PFSK-1 (cell line): ENCODE measurements around the gene CS.

Source experiments
- FOXP2 ChIP-seq: optimal IDR thresholded peaks from 2 replicates; pipeline ENCODE3; 2011; ENCODE audit warnings: borderline replicate concordance, control low read depth, inconsistent platforms; ENCODE audit not compliant: insufficient read depth; ENCODE audit errors: extremely low read length, extremely low read depth
- POLR2AphosphoS5 ChIP-seq: IDR thresholded peaks from 2 replicates; pipeline ENCODE4 v1.6.1; 2012; ENCODE audit warnings: low read depth, mild to moderate bottlenecking, control low read depth, low read length, moderate library complexity
- SIN3A ChIP-seq: IDR thresholded peaks from 2 replicates; pipeline ENCODE4 v1.6.1; 2012; ENCODE audit warnings: mild to moderate bottlenecking, low read length, moderate library complexity, borderline replicate concordance; ENCODE audit not compliant: insufficient read depth
- TAF1 ChIP-seq: IDR thresholded peaks from 2 replicates; pipeline ENCODE4 v1.6.1; 2012; ENCODE audit warnings: low read length, control low read depth, borderline replicate concordance; ENCODE audit not compliant: insufficient read depth
- TF ChIP-seq, protein P1 (sequence below), 2 experiments: IDR thresholded peaks; 2 replicates each; pipeline versions ENCODE4 v1.6.1 to v1.8.0; 2011 to 2012; ENCODE audit warnings: low read depth in 2 of 2, low read length in 2 of 2, control low read depth in 1 of 2, inconsistent platforms in 1 of 2, mild to moderate bottlenecking in 1 of 2, moderate library complexity in 1 of 2; ENCODE audit not compliant: insufficient read depth in 1 of 2

CS gene

DNA sequence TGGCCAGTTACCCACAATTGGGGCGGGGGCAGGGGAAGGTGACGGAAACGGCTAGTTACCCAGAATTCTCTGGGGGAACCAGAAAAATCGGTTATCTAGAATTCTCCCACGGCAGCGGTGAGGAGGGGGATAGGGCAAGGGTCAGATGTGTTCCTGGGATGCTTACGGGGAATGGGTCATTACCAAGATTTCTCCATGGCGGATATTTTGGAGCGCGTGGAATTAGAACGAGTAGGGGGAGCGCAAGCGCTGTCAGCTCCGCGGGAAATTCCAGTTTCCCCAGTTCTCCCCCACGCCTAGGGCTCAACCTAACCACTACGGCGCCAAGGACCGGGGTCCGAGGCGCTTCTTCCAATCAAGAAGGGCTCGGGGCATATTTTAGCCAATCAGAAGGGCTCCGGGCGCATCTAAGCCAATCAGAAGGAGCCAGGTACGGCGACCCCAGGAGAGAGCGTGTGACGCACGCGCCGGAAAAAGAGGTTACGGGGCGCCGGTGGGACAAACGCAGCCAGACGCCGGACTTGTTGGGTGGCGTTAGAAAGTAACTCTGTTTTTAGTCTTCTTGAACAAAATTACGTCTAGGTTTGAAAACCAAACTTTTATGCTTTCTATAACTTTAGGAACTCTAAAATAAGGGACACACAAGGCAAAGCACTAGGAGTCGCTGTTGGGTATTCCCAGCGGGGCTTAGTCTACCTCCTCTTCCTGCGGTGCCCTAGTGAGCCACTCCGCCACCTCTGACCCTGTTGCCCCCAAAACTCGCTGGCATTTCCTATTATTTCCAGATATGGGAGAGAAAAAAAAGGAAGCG is 33.8 kb upstream of the CS start, which contains the start of gene PAN2:
Gene PAN2 (minus strand): TSS at position 322 of the 811 bp plus-strand sequence. CDS start 906 bp downstream, outside the sequence.
- TF ChIP-seq, protein P1, sequence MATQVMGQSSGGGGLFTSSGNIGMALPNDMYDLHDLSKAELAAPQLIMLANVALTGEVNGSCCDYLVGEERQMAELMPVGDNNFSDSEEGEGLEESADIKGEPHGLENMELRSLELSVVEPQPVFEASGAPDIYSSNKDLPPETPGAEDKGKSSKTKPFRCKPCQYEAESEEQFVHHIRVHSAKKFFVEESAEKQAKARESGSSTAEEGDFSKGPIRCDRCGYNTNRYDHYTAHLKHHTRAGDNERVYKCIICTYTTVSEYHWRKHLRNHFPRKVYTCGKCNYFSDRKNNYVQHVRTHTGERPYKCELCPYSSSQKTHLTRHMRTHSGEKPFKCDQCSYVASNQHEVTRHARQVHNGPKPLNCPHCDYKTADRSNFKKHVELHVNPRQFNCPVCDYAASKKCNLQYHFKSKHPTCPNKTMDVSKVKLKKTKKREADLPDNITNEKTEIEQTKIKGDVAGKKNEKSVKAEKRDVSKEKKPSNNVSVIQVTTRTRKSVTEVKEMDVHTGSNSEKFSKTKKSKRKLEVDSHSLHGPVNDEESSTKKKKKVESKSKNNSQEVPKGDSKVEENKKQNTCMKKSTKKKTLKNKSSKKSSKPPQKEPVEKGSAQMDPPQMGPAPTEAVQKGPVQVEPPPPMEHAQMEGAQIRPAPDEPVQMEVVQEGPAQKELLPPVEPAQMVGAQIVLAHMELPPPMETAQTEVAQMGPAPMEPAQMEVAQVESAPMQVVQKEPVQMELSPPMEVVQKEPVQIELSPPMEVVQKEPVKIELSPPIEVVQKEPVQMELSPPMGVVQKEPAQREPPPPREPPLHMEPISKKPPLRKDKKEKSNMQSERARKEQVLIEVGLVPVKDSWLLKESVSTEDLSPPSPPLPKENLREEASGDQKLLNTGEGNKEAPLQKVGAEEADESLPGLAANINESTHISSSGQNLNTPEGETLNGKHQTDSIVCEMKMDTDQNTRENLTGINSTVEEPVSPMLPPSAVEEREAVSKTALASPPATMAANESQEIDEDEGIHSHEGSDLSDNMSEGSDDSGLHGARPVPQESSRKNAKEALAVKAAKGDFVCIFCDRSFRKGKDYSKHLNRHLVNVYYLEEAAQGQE (IDR thresholded peaks at IDR 0.05; ENCODE audit: insufficient read depth in 1 of 2, low read depth in 2 of 2, low read length in 2 of 2) = no peak
- no peak for TF ChIP-seq SIN3A
- TF ChIP-seq POLR2AphosphoS5 = peak; percentile 80
- peak; percentile 46; the same call in 1 of the 2 replicates for TF ChIP-seq TAF1
- TF ChIP-seq FOXP2 = no peak

GRCh38 chr12:56333197-56333678 is 33.1 kb upstream of the CS start:
- no peak for TF ChIP-seq POLR2AphosphoS5
- TF ChIP-seq, protein P1 (IDR thresholded peaks at IDR 0.05; ENCODE audit: insufficient read depth in 1 of 2, low read depth in 2 of 2, low read length in 2 of 2) = no peak
- peak; percentile 60; the same call in 1 of the 2 replicates for TF ChIP-seq TAF1

DNA sequence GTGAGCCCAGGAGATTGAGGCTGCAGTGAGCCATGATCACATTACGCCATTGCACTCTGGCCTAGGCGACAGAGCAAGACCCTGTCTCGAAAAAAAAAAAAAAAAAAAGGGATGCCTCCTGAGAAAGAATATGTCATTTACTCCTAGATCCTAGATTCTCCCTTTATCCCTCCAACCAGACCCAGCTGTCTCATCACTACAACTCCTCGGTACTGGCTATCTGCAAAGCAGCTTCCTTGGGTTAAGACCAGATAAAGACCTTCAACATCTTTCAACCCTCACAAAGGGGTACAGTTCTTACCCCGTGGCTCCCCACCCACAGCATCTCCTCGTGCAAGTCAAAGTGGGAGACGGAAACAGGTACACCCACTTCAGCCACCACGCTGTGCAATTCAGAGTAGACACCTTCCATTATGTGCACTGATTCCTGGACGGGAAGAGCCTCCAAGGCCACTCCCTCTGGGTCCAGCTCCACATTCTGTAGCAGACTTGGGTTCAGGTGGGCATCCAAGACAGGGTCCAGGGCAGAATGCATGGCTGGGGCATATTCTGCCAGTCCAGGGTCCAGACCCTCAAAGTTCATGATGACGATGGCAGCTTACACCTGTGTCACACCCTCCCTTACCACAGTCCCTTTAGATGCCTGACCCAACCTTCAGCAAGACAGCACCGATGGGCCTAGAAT is 32.5 kb upstream of the CS start:
- TF ChIP-seq, protein P1 (IDR thresholded peaks at IDR 0.05; ENCODE audit: insufficient read depth in 1 of 2, low read depth in 2 of 2, low read length in 2 of 2) = no peak
- TF ChIP-seq POLR2AphosphoS5 (no peak), SIN3A (no peak), TAF1 (no peak), FOXP2 (no peak)

DNA sequence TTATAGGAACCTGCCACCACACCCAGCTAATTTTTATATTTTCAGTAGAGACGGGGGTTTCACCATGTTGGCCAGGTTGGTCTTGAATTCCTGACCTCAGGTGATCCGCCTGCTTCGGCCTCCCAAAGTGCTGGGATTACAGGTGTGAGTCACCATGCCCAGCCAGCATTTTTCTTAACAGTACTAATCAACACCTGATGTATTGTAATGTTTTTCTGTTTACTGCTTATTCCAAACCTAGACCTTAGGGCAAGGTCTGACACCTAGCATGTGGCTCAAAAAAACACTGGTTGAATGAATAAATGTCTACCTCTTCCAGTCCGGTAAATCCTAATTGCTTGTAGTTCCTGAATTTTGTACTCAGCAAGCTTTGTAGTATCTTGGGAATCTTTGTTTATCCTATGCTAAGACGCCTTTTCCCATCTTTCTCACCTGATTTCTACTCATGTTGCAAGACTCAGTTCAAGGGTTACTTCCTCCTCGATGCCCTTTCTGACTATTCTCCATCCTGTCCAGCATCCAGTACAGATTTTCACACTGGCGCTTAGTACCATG is 30.9 kb upstream of the CS start:
- TF ChIP-seq, protein P1 (IDR thresholded peaks at IDR 0.05; ENCODE audit: insufficient read depth in 1 of 2, low read depth in 2 of 2, low read length in 2 of 2) = no peak
- TF ChIP-seq POLR2AphosphoS5 (no peak), SIN3A (no peak)
